HG03103 (cell line): ENCODE data around the gene TBK1.
A peak's percentile ranks its signal among the peaks of the same experiment; 100 is the strongest.

Experiments used
- ATAC-seq: cut with Tn5 transposase; IDR thresholded peaks from one replicate; pipeline ENCODE4 v1.9.1; 2021; ENCODE audit warnings: low read depth; ENCODE audit not compliant: unreplicated experiment

The TBK1 gene

DNA sequence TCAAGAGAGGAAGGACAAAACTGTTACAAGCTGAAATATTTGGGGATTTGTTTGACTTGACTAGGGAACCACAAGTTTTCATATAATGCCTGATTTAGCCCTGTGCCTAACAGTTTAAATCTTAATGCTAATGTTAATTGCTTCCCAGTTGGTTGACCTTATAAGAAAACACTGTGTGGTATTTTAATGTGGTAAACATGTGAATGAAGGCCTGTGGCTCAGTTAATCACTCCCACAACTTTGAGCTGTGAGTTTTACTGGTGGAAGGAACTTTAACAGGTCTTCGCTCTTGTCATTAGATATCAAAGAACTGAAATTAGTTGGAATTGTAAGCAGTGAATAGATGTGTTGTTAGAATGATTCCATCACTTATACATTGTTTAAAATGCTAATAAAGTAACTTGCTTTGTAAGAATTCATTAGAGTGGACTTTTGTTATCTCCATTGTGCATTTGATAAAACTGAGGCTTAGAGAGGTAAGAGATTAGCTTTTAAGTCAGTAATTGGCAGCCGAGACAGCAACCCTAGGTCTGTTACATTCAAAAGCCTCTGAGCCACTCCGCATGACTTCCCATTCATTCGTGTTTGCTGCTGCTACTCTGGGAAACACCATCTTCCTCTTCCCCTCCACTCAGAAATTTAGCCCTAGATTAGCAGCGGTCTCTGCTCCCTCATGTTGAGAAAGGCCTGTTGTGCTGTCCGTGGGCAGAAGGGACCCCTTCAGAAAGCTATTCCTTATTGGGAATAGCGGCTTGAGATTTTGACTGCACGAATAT lies 1.0 kb upstream of the TBK1 start:
- no peak for ATAC-seq

DNA sequence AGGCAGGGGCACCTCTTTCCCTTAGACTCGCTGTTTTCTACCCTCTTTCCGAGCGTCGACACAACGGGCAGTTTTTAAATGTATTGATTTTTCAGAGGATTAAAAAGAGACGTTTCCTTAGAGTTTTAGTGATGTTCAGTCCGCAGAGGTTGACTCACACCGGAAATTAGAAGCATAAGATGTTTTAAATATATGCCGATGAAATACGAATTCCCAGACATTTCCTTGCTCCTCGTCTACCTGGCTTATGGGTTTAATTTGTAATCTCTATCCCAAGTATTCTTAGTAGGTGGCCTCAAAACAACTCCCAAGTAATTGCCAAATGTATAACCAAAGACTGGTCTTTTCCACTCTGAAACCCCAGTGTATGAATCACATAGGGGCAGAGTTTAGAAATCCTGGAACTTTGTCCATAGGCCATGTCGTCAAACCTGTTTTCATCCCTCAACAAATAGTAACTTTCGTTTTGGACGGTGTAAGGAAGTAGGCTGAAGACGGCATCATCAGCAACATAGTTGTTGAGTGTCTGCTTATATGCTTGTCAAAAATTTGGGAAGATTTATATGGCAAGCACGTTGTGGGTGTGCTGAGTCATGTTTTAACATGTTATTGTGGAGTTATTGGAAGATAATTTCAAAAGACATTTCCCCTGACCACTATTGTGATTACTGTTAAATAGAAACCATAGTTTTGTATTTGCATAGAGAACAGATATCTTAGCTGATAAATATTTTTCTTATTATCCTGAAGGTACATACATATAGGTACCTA lies 824 bp downstream of the TBK1 start:
- no peak for ATAC-seq

DNA sequence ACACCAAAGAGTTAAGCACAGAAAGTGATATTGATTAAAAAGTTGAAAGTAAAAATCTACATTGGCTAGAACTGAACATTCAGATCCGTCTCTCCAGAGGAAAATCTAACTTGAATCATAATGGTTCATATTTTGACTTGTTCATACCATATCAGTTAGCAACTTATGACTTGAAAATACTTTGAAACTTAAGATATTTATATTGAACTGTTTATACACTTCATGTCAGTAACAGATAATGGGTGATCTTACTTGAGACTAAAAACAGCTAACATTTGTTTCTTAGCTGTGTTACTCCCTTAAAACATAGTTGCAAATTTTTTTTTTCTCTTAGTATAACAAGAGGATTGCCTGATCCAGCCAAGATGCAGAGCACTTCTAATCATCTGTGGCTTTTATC lies 3.6 kb downstream of the TBK1 start:
- ATAC-seq = no peak

DNA sequence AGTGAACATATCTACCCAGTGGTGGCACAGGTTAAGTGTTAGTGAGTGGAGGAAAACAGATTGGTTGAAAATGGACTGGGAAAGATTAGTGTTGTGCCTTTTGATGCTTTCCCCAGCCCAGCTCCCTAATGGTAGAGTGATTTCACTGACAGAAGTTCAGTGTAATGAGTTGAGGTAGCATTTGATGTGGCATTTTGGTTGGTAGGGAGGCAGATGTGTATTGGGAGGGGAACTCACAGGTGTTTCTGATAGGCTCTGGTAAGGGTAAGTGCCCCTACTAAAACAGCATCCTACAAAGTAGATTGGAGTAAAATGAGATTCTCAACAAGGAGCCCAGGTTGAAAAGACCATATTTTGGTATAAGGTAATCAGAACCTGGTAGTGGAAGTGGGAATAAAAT lies 4.2 kb downstream of the TBK1 start:
- ATAC-seq = no peak

DNA sequence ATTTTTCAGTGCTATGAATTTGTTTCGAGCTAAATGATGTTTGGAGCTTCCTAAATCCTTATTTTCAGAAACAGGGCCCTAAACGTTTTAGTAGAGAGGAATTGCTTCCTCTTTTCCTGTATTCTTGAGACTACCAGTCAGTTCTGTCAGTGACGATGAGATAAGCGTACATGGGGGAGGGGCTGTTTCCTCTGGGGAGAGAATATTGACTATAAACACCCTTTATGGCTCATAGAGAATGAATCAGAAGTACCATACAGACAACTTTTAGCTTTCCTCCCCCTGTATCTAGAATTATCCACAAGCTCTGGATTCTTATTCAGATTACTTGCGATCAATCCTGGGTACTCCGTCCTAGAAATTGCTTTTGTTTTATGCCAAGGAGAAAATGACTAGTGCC lies 5.1 kb downstream of the TBK1 start:
- ATAC-seq = no peak

DNA sequence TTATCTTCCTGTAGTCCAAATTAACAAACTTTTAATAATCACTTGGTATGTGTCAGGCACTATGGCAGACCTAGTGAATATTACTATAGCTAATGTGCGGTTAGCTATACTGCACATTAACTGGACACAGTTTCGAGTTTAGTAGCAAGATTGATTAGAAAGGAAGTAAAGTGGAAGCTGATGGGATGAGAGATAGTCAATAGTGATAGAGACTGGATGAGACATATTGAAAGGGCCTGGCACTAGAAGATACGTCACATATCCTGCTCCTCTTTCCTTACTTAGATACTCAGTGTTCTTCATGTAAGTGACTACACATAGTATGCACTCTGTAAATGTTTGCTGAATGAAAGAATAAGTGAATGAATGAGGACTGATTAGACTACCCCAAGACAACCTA lies 5.5 kb downstream of the TBK1 start:
- no peak for ATAC-seq

GRCh38 chr12:64457923-64458322 lies 6.0 kb downstream of the TBK1 start:
- ATAC-seq = no peak

DNA sequence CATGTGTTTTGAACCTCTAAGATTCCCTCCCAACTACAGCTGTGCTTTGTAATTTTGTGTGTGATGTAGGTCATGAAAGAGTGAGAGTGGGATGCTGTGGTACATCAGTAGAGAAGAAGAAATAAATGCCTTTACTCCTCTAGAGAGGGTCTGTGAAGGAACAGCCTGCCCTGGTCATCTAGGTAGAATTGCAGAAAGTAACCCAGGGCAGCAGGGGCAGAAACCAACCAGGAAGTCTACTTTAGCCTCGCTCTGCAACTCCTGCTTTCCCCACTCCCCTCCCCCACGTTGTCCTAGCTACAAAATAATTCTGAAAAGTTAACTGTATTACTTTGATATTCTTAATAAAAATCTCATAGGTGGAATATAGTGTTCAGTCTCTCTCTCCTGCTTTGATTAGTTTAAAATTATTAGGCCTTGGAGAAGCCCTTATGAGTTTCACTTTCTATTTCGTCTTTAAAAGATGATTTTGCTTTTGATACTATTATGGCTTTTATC lies 7.5 kb downstream of the TBK1 start:
- ATAC-seq = peak; percentile 51

GRCh38 chr12:64461634-64462414 lies 9.9 kb downstream of the TBK1 start:
- ATAC-seq = no peak

GRCh38 chr12:64466178-64466577 lies 14.3 kb downstream of the TBK1 start:
- no peak for ATAC-seq

GRCh38 chr12:64468966-64469365 lies 17.0 kb downstream of the TBK1 start:
- ATAC-seq = no peak

GRCh38 chr12:64469455-64470142 lies 17.7 kb downstream of the TBK1 start:
- ATAC-seq = no peak

DNA sequence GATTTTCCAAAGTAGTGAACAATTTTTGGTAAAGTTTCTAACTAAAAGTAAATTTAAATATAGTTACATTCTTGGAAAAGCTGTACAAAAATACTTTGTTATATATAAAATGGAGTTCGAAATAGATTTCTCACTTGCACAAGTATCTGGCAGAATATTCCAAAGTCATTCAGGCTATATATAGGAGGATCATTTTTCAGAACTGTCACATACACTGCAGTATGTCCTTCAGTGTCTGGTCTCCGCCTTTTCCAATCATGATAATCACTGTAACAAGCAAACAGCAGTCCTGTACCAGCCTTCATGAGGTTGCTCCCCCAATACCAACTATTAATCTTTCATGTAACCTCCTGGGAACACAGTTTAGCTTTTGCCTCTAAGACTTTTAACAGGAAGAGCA lies 18.6 kb downstream of the TBK1 start:
- ATAC-seq = no peak

DNA sequence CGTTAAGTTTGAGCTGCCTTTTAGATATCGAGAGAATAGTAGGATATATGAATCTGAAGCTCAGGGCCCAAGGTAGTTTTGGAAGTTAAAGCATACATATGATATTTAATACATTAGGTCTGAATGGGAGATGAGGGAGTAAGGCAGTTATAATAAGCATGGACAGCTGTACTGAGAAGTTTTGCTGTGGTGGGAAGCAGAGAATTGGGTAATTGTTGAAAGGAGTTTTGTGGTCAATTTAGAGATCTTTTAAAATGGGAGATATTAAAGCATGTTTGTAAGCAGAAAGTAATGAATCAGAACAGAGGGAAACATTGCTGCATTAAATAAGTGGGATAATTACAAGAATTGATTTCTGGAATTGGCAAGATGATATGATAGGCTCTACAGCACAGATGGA lies 21.3 kb downstream of the TBK1 start:
- no peak for ATAC-seq

GRCh38 chr12:64475518-64475917 lies 23.6 kb downstream of the TBK1 start:
- no peak for ATAC-seq

GRCh38 chr12:64476844-64477243 lies 24.9 kb downstream of the TBK1 start:
- no peak for ATAC-seq

GRCh38 chr12:64478661-64479060 lies 26.7 kb downstream of the TBK1 start:
- no peak for ATAC-seq

DNA sequence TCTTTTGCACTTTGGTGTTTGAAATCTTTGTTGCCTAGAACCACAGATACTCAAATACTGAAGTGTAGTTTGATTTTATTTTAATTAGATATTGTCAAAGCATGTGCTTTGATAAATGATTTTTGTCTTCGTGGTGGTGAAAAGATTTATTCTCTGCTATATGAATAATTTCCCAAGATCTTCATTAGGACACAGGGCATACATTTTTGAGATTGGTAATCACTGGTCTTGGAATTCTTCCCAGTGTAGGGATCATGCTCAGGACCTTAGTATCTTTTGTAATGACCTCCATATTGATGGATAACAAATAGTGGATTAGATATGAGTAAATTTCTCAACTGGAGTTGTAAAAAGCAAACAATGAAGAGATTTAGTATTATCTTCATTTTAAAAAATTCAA lies 28.2 kb downstream of the TBK1 start:
- no peak for ATAC-seq

GRCh38 chr12:64486657-64487056 lies 34.7 kb downstream of the TBK1 start:
- no peak for ATAC-seq

DNA sequence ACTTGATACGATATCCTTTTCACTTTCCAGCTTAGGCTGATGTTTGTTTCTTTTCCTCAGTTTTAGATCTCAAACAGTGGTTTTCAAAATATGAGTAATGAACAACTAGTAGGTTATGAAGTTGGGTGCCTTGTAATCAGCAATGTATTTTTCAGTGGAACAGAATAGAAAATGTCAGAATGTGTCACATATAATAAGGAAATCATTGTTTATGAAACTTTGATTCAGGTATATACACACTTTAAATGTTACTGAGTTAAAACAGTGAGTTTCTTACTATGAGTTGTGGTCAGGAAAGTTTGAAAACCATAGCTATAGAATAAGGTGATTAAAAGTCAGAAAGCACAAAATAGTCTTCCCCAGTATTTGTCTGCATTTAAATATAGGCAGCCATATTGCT lies 39.8 kb downstream of the TBK1 start:
- ATAC-seq = no peak

DNA sequence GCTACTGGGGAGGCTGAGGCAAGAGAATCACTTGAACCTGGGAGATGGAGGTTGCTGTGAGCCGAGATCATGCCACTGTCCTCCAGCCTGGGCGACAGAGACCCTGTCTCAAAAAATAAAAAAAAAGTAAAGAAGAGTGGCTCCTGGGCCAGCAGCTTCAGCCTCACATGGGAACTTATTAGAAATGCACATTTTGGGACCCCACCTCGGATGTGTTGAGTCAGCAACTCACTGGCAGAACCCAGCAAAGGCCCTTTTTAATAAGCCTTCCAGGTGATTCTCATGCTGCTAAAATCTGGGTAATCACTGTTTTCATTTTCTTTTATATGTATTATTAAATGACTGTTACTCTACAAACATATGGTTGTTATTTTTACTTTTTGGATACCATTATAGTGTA lies 41.6 kb downstream of the TBK1 start:
- no peak for ATAC-seq
